GM18502 (cell line): ENCODE results near the gene NABP2.
"Not testable (repeated sequence)": the region's sequence is repeated elsewhere in the genome, so short reads cannot be mapped to it uniquely, and the experiment has no call there.

ENCODE experiments used
- ATAC-seq: cut with Tn5 transposase; IDR thresholded peaks from one replicate; pipeline ENCODE4 v1.9.1; 2021; ENCODE audit warnings: mild to moderate bottlenecking; ENCODE audit not compliant: unreplicated experiment, poor library complexity

NABP2 gene

DNA sequence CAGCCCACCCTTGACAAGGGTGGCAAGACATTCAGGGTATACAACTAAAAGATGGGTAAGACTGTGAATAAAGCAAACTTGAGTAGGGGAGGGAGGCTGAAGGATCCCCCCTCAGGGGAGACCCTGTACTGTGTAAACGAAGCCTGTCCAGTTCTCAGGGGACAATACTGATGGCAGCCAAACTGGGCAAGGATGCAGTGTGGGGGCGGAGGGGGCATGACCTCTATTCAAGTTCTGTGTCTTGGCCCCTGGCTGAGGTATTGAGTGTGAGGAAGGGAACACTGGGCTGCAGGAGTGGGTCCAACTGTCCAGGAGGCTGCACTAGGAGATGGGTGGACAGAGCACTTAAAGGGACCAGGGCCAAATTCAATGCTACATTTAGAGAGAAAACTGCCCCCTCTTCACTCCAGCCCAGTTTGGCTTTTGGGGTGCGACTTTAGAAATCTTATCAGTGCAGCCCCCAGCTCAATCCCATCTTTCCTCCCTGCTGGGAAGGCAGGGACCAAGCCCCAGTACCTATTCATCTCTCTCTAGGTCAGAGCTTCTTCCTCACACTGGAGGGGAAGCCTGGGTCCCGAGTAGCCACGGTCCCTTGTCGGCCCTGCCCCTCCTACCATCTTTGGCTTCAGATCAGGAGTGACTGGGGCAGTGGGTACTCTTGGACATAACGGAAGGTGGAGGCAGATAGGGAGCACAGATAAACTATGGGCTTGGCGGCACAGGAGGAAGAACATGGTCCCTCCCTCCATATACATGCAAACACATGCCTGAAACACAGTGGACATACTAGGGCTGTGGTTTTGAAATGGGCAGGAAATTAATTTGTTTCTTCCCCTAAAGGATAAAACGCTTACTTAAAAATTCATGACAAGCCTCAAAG lies 17.5 kb downstream of the NABP2 start:
- ATAC-seq = no peak

DNA sequence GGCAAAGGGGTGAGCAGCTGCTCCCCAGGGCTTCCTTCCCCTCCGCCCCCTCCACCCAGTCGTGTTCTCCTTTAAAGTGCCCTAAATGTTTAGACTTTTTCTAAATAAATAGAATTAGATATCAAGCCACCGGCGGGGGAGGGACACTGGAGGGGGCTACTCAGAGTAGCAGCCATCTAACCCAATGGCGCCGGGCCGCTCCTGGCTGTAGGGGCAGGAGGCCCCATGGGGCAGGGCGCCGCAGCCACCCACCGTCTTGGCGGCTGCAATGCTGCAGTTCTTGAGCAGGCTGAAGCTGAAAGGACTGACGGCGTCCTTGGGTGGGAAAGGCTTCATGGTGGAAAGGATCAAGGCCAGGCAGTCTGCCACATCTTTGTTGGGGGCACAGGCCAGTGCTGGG lies 18.8 kb downstream of the NABP2 start:
- no peak for ATAC-seq

DNA sequence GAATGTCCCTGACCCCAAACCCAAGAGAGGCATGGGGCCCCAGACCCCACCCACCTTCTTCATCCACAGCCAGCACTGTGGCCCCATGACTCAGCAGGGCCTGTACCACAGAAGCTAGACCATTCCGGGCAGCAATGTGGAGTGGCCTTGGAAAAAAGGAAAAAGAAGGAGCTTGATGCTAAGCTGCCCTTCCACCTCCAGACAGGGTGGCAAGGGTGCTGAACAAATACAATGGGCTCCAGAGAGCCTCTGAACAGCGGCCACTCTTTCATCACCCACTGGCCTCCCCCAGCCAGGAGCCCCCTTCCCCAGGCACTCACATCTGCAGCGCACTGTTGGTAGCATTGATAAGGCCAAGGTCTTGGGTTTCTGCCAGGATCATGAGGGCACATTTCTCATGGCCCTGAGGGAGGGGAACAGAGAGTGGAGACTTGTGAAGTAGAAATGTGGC lies 19.6 kb downstream of the NABP2 start:
- no peak for ATAC-seq

DNA sequence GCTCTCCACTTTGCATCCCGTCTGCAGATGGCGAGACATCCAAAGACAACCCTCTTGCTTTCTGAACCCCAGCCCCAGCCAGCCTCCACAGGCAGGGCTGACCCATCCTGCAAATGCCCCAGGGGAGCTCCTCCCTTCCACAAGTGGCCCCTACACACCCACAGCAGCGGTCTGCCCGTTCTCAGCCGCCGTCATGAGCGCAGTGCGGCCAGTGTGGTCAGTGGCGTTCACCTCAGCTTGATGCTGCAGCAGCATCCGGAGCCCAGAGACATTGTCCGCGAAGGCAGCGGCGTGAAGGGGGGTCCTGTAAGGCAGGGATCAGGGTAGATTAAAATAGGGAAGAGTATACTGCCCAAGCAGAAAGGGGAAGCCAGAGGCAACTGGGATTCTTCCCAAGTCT lies 20.4 kb downstream of the NABP2 start:
- no peak for ATAC-seq

DNA sequence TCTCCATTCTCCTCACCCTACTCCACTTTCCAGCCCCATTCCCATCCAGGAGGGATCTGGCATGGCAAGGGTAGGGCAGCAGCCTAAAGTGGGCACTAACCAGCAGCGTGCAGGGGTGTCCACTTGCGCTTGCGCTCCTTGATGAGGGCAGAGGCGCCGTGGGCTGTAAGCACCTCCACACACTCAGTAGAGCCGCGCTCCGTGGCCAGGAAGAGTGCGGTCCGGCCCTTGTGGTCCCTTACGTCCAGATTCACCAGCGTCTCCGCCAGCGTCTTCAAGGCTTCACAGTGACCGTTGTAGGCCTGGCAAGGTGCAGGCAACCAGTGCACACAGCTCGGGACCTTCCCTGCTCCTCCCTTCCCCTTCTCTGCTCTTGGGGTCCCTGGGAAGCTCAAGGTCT lies 23.8 kb downstream of the NABP2 start:
- no peak for ATAC-seq

DNA sequence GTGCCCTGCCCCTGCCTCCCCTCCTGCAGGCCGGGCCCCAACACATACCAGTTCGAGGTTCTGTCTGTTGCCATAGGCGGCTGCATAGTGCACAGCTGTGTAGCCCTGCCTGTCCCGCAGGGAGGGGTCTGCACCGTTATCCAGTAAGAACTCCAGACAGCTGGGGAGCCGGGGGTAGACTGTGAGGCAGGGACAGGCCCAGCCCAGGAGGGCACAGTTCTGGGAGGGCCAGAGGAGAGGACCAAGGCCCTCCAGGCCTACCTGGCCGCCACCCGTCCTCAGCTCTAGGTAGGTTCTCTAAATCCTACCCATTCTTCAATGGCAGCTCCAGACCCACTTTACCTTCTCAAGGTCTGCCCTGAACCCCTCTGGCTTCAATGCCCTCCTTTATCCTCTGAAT lies 24.6 kb downstream of the NABP2 start:
- no peak for ATAC-seq

DNA sequence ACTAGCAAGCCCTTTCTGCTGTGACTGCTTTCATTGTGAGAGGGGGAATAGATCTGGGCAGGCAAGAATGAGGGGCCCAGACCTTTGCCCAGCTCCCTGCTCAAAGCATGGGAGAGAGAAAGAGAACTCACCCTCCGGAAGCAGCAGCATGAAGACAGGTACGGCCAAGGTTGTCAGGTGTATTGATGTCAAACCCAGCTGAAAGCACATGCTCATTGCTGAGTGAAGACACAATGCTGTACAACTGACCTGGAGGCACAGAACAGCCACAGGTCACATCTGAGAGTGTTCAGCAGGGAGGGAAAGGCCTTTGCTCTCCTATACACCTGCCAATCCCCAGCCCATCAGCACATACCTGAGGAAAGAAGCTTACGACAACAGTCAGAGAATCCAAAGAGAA lies 28.5 kb downstream of the NABP2 start:
- no peak for ATAC-seq

DNA sequence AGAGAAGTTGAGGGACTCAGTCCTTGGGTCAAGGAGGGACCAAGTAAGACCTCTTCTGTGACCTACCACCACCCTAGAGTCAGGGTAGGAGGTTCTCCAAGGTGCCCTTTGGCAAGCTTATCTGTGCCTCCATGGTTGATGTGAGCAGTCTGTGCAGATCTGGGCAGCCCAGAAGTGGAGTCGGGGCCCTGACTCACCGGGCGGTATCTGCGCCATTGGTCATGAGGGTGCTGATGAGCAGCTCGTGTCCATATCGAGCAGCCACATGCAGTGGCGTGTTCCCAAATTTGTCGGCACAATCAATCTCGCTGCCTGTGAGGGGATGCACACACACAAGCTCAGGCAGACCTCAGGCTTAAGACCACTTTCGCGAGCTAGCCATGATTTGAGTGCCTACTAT lies 28.9 kb downstream of the NABP2 start:
- ATAC-seq = no peak

DNA sequence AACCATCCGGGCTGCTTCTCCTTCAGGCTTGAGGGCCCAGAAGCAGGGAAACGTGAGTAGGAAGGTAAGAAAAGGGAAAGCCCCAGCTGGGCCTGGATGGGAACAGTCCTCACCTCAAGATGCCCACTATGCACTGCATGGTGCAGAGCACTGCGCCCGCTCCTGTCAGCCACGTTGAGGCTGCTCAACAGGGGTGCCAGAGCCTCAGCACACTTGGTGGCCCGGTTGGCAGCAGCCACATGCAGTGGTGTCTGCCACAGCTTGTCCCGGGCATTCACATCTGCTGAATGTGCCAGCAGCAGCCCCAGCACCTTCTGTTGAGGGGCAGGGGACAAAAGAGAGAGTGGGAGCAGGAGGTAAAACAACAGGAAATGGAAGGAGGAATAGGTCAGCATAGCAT lies 31.5 kb downstream of the NABP2 start:
- no peak for ATAC-seq

DNA sequence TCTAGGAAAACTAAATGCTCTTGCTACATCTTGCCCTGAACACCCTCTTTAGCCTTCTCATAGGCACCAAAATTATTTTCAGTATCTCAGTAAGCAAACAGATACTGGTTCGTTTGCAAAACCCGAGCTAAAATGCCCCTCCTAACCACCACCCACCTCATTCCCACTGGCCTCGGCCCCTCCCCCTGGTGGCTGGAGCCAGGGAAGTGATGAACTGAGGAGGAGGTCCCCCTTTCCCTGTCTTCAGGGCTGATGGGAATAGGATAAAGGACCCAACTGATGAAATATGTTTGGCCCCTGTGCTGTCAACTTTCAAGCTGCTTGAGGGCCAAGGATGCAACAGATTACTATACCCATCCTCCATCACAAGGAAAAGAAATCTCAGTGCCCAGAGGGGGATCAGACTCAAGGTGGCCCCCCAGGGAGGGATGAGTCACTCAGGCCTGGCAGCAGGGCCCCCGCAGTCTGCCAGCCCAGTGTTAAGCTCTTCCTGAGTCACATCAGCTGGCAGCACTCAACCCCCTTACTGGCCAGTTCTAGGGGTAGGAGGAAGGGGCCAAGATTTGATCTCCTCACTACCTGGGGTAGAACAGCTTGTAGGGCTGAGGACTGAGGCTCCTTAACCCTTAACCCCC lies 32.3 kb downstream of the NABP2 start:
- ATAC-seq = no peak

DNA sequence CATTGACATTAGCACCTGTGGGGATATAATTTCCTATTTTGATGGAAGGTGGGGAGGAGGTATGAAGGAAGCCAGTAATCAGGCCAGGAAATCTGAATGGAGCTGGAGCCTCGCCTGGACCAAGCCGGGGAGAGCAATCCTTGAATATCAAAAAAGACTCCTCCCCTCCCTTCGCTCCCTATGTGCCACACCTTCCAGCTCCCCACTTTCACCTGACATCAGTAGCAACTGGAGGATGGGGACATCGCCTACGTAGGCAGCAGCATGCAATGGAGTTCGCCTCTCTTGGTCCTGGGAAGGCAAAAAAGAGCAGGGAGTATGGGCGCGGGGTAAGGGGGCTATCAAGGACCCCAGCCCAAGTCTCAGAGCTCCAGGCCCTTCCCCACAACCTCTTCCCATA lies 32.9 kb downstream of the NABP2 start:
- no peak for ATAC-seq

DNA sequence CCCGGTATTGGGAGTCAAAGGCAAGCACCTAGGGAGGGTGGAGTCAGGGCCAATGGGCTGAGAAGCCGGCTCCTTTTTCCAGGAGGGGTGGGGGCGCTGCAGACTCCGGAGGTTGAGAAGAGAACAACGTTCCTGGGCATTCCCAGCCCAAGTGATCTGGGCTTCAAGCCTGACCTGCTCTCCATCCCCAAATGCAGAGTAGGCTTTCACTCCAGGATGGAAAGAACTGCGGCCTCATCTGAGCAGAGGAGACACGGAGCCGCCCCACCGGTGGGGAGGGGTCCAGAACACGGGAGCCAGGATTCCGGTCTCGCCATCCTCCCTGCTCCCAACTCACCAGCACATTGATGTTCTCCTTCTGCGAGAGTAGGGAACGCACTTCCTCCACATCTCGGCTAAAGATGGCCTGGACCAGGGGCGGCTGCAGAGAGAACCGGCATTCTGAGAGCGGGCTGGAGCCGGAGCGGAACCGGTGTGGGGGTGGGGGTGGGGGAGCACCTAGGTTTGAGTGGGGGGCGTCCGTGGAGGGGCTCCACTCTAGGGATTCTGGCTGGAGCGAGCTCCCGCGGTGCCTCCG lies 33.4 kb downstream of the NABP2 start:
- ATAC-seq = no peak

DNA sequence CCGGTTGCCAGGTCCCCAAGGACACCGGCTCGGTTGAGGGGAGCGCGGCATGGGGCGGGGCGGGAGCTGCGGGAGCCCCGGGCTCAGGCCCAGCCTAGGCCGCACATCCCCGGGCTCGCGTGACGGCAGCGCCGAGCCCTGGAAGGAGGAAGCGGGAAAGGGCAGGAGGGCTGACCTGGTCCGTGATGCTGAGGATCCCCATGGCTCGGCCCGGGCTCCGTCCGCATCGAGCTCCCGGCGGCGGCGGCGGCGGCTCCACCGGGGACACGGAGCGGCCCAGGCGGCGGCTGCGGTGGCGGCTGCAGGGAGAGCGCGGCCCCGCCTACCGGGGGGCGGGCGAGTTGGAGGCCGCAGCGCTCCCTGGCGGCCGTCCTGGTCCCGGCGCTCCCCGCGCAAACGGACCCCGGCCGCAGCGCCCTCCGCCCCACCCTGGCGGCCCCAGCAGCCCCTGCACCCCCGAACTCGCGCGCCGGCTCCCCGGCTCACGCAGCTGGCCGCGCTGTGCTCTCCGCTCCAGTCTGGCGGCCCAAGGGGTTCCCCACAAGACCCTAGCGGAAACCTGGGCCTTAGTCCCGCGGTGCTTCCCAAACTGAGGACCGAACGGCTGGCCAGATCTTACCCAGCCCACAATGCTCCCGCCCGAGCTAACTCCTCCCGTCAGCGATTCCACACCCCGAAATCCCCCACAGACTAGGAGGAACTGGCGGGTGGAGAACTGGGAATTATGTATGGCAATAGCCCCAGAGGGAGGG lies 34.1 kb downstream of the NABP2 start, which contains the start of gene ANKRD52:
Gene ANKRD52, minus strand, starts transcription at position 317 of the 752 bp plus-strand sequence. Its CDS starts 115 bp downstream, at position 202.
- ATAC-seq = peak; percentile 90

DNA sequence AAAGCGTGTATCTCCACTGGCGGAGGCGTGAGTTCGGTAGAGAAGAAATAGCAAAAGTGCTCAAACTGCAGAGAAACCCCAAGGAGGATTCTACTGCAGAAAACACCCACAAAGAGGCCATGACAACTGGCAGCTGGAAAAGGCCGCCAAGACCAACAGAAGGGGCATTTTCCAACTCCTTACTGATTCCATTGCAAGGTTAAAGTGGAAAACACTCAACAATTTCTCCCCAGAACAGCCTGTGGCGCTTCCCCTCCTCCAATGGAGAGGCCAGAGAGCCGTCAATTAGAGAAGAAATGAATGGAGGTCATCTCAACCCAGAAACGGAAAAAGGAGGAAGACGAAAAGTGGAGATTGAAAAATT lies 34.7 kb downstream of the NABP2 start:
- no peak for ATAC-seq

DNA sequence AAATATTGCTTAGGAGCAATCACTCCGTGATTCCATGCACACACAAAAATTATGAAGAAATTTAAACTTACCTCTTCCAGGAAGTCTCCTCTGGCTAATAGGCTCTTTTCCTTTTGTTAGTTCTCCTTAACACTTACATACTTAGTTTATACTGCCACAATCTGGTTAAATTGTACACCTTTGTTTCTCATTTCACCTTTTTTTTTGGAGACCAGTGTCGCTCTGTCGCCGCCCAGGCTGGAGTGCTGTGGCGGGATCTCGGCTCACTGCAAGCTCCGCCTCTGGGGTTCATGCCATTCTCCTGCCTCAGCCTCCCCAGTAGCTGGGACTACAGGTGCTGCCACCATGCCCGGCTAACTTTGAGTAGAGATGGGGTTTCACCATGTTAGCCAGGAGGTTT lies 36.2 kb downstream of the NABP2 start:
- no peak for ATAC-seq

DNA sequence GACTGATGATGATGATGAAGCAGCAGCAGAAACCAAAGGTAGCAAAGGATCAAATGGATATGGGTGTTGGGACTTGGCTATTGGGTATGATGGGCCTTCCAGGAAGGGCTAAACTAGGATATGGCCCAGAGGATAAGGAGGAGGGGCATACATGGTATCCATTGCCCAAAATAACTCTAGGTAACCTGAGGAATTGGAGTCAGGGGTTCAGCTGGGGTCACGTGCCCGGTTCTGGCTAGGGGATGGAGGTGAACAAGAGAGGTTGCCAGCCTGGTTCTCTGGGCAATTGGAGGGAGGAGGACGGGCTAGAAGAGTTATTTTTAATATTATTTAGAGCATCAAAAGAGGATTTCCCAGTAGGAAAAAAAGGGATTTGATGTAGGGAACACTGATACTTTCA lies 36.8 kb downstream of the NABP2 start:
- ATAC-seq = no peak

DNA sequence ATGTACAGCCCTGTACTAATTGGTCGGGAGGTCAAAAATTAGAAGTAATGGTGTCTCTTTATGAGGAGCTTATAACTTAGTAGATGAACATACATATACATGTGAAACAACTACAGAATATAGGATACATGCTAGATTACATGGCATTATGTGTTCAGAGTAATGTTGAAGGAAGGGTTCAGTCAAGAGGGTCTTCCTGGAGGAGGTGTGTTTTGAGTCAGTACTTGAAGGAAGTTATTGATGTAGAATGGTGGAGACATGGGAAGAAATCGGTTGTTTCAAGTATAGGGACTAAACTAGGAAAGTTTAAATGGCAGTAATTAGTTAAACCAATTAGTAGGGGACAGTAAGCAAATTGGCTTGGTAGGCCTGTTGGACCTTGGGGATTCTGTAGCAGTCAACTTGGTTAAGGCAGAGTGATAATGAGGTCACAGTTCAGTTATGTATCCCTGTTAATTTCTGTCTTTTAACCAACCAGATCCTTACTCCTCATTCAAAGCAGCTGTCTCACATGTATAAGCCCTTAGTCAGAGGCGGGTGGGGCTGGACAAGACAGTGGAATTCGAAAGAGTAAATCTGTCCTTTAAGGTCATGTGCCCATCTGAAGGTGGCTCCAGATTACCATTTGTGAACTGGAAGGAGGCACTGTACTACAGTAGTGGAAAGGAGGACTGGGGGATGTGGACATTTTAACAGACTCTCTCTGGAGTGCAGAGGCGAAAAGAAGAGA lies 37.5 kb downstream of the NABP2 start:
- no peak for ATAC-seq

DNA sequence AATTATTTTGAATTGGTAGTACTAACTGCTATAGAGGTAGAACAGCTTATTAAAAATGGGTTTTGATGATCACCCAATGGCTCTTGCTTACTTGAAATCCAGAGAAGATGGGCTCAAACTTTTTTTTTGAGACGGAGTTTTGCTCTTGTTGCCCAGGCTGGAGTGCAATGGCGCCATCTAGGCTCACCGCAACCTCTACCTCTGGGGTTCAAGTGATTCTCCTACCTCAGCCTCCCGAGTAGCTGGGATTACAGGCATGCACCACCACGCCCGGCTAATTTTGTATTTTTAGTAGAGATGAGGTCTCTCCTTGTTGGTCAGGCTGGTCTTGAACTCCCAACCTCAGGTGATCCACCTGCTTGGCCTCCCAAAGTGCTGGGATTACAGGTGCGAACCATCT lies 38.8 kb downstream of the NABP2 start:
- not testable (repeated sequence) for ATAC-seq

DNA sequence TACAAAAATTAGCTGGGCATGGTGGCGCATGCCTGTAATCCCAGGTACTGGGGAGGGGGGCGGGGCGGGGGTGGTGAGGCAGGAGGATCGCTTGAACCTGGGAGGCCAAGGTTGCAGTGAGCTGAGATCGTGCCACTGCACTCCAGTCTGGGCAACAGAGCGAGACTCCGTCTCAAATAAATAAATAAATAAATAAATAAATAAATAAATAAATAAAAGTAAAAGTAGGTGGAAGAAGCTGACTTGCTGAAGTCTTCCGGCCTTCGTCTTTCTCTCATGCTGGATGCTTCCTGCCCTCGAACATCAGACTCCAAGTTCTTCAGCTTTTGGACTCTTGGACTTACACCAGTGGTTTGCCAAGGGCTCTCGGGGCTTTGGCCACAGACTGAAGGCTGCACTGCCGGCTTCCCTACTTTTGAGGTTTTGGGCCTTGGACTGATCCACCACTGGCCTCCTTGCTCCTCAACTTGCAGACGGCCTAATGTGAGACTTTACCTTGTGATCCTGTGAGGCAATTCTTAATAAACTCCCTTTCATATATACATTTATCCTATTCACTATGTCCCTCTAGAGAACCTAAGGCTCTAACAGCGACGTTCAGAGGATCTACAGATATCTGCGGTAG lies 42.0 kb downstream of the NABP2 start:
- not testable (repeated sequence) for ATAC-seq
